ENCODE results near the gene WDR33. TPM values are rescaled to one million over a fixed set of nuclear protein-coding genes. Genes with fewer than 3 reads are reported as not detected.

WDR33 gene
- total and polyA plus RNA-seq, 10 of the 15 experiments (the other 5 are each of a cell fraction or from before 2014, with no cell fraction given), result 29.2 to 73.8 (median 45.6) TPM

DNA sequence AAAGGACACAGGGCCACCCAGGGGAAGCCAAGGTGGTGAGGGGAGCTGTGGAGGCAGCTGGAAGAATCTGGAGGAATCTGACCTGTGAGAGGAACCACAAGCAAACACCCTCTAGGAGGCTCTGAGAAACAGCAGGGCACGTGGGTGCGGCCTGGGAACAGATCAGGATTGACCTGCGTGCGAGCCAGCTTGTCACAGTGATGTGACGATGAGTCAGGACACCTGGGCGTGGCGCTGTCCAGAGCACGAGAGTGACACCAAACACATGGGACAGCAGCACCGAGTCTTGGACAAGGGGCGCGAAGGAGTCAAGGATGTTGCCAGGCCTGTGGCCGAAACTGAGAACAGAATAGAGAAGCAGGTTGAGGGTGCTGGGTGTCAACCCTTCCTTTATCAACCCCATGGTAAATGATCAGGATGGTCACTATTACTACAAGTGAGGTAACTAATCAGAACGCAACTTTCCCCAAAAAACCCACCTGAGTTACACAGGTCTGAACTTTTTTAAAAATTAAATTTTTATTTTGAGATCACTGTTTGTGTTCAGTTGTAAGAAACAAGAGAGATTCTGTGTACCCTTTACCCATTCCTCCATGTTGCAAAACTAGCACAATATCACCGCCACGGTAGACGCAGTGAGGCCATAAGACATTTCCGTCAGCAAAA lies 110.3 kb downstream of the WDR33 start (continued):
- TF ChIP-seq RB1 (IDR thresholded peaks at IDR 0.05; ENCODE audit: borderline replicate concordance) (peak; percentile 58; the same call in 1 of the 2 replicates), ZNF24 (IDR thresholded peaks at IDR 0.05) (no peak), PAX5 (IDR thresholded peaks at IDR 0.05; ENCODE audit: borderline replicate concordance, low read depth, low read length) (peak; percentile 70; the same call in 1 of the 2 replicates), FOXK2 (IDR thresholded peaks at IDR 0.05) (peak; percentile 54), ZBTB4 (CRISPR knock-in tag; IDR thresholded peaks at IDR 0.05) (no peak), SRF (IDR thresholded peaks at IDR 0.05; ENCODE audit: low read depth in 2 of 2, low read length in 2 of 2) (no peak), STAT3 (IDR thresholded peaks at IDR 0.05; ENCODE audit: low read depth, low read length) (no peak), POLR2AphosphoS5 (IDR thresholded peaks at IDR 0.05; ENCODE audit: low read length) (no peak), PML (IDR thresholded peaks at IDR 0.05; ENCODE audit: low read length) (no peak), ESRRA (IDR thresholded peaks at IDR 0.05; ENCODE audit: low read length) (no peak), NFYB (IDR thresholded peaks at IDR 0.05; ENCODE audit: insufficient read depth, low read depth, low read length) (no peak), RCOR1 (conservative IDR thresholded peaks at IDR 0.05; ENCODE audit: low read depth, low read length) (no peak), ZBTB33 (IDR thresholded peaks at IDR 0.05) (no peak), HDAC6 (IDR thresholded peaks at IDR 0.05; ENCODE audit: unreplicated experiment) (no peak), BACH1 (IDR thresholded peaks at IDR 0.05; ENCODE audit: borderline replicate concordance) (peak; percentile 88), ELK1 (IDR thresholded peaks at IDR 0.05; ENCODE audit: low read depth, low read length) (no peak), TCF12 (IDR thresholded peaks at IDR 0.05; ENCODE audit: low read depth, low read length) (peak; percentile 92), TAF1 (IDR thresholded peaks at IDR 0.05; ENCODE audit: borderline replicate concordance, low read depth, low read length) (no peak), BMI1 (IDR thresholded peaks at IDR 0.05; ENCODE audit: borderline replicate concordance) (0 out of 2 replicates have a peak, but pooled peaks have one; percentile 59), SMAD1 (IDR thresholded peaks at IDR 0.05; ENCODE audit: low read depth, partially characterized antibody) (no peak), NRF1 (conservative IDR thresholded peaks at IDR 0.05; ENCODE audit: low read depth, low read length) (no peak), GATAD2B (conservative IDR thresholded peaks at IDR 0.05; ENCODE audit: low read depth) (peak; percentile 16)
- TF ChIP-seq, protein P1, sequence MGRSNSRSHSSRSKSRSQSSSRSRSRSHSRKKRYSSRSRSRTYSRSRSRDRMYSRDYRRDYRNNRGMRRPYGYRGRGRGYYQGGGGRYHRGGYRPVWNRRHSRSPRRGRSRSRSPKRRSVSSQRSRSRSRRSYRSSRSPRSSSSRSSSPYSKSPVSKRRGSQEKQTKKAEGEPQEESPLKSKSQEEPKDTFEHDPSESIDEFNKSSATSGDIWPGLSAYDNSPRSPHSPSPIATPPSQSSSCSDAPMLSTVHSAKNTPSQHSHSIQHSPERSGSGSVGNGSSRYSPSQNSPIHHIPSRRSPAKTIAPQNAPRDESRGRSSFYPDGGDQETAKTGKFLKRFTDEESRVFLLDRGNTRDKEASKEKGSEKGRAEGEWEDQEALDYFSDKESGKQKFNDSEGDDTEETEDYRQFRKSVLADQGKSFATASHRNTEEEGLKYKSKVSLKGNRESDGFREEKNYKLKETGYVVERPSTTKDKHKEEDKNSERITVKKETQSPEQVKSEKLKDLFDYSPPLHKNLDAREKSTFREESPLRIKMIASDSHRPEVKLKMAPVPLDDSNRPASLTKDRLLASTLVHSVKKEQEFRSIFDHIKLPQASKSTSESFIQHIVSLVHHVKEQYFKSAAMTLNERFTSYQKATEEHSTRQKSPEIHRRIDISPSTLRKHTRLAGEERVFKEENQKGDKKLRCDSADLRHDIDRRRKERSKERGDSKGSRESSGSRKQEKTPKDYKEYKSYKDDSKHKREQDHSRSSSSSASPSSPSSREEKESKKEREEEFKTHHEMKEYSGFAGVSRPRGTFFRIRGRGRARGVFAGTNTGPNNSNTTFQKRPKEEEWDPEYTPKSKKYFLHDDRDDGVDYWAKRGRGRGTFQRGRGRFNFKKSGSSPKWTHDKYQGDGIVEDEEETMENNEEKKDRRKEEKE (IDR thresholded peaks at IDR 0.05), result no peak
